CD14-positive monocyte (primary cell): ENCODE results near the gene KYAT1. TPM values are rescaled to one million over a fixed set of nuclear protein-coding genes. Genes with fewer than 3 reads are reported as not detected.
"Not testable (repeated sequence)": the region's sequence is repeated elsewhere in the genome, so short reads cannot be mapped to it uniquely, and the experiment has no call there.

Source experiments
- DNase-seq, 3 donors: peaks; one replicate each; pipeline ENCODE4 v3.0.0-alpha.2; 2011 to 2022
- H2AFZ ChIP-seq: 2 replicates; pipeline ENCODE4 v1.6.0; 2012; ENCODE audit warnings: mild to moderate bottlenecking, low read depth, low read length, inconsistent platforms; ENCODE audit not compliant: insufficient read depth, poor library complexity, severe bottlenecking
- H3K27ac ChIP-seq, 2 donors: 1 replicate in 1 of 2; 2 replicates in 1 of 2; pipeline ENCODE4 v1.5.1; 2012 to 2013; ENCODE audit warnings: low read length in 2 of 2, control low read depth in 1 of 2, inconsistent platforms in 1 of 2, low read depth in 1 of 2, mild to moderate bottlenecking in 1 of 2
- H3K27me3 ChIP-seq, 2 donors: one replicate each; pipeline versions ENCODE4 v1.6.0 to v1.6.1; 2011 to 2013; ENCODE audit warnings: low read length in 2 of 2; ENCODE audit not compliant: control insufficient read depth in 2 of 2, insufficient read depth in 2 of 2
- H3K36me3 ChIP-seq, 2 donors: replicated peaks in 1 of 2; 1 replicate in 1 of 2; 2 replicates in 1 of 2; pipeline versions ENCODE4 v1.5.1 to v1.6.1; 2012 to 2013; ENCODE audit warnings: low read length in 2 of 2, control low read depth in 1 of 2, inconsistent platforms in 1 of 2, mild to moderate bottlenecking in 1 of 2; ENCODE audit not compliant: insufficient read depth in 2 of 2, control insufficient read depth in 1 of 2
- H3K4me1 ChIP-seq, 2 donors: 1 replicate in 1 of 2; 2 replicates in 1 of 2; pipeline versions ENCODE4 v1.5.1 to v1.6.1; 2012 to 2013; ENCODE audit warnings: low read length in 2 of 2, control low read depth in 1 of 2, inconsistent platforms in 1 of 2, mild to moderate bottlenecking in 1 of 2, moderate library complexity in 1 of 2; ENCODE audit not compliant: insufficient read depth in 2 of 2, control insufficient read depth in 1 of 2
- H3K4me2 ChIP-seq: replicated peaks from 2 replicates; pipeline ENCODE3; 2012; ENCODE audit warnings: low read length, moderate library complexity, mild to moderate bottlenecking; ENCODE audit not compliant: poor library complexity, severe bottlenecking; ENCODE audit errors: extremely low read depth
- H3K4me3 ChIP-seq, 3 experiments: fragments of 200-600 bp in 1 of 3; sonication (generic) in 1 of 3; replicated peaks in 1 of 3; 1 replicate in 2 of 3; 2 replicates in 1 of 3; pipeline ENCODE4 v1.5.1; 2011 to 2013; ENCODE audit warnings: low read length in 3 of 3, mild to moderate bottlenecking in 3 of 3, control low read depth in 2 of 3, low read depth in 2 of 3, inconsistent platforms in 1 of 3, moderate library complexity in 1 of 3
- H3K79me2 ChIP-seq: 2 replicates; pipeline ENCODE4 v1.6.0; 2012; ENCODE audit warnings: mild to moderate bottlenecking, control low read depth, inconsistent platforms, low read length, moderate library complexity; ENCODE audit not compliant: insufficient read depth
- H3K9ac ChIP-seq: 2 replicates; pipeline ENCODE4 v1.6.0; 2017; ENCODE audit warnings: low read length, mild to moderate bottlenecking; ENCODE audit not compliant: insufficient read depth, poor library complexity, severe bottlenecking
- H3K9me3 ChIP-seq, 2 donors: replicated peaks in 1 of 2; 1 replicate in 1 of 2; 2 replicates in 1 of 2; pipeline versions ENCODE4 v1.5.1 to v1.6.1; 2012 to 2013; ENCODE audit warnings: low read length in 2 of 2, control low read depth in 1 of 2; ENCODE audit not compliant: control insufficient read depth in 1 of 2, insufficient read depth in 1 of 2
- H4K20me1 ChIP-seq: 2 replicates; pipeline ENCODE4 v1.6.0; 2012; ENCODE audit warnings: mild to moderate bottlenecking, low read length, control low read depth, moderate library complexity; ENCODE audit not compliant: insufficient read depth
- H3K27ac Mint-ChIP-seq, 7 donors: one replicate each; pipeline ENCODE4 v1.8.0; 2020; ENCODE audit warnings: mild to moderate bottlenecking in 7 of 7, mixed read lengths in 7 of 7, moderate library complexity in 6 of 7, inconsistent platforms in 2 of 7
- H3K27me3 Mint-ChIP-seq, 3 donors: one replicate each; pipeline ENCODE4 v1.8.0; 2021 to 2022; ENCODE audit warnings: low read depth in 3 of 3, mild to moderate bottlenecking in 3 of 3, mixed read lengths in 3 of 3, moderate library complexity in 3 of 3, inconsistent platforms in 1 of 3
- H3K36me3 Mint-ChIP-seq, 2 donors: one replicate each; pipeline ENCODE4 v1.8.0; 2020; ENCODE audit warnings: mixed read lengths in 2 of 2, inconsistent platforms in 1 of 2, mild to moderate bottlenecking in 1 of 2
- H3K4me1 Mint-ChIP-seq: one replicate; pipeline ENCODE4 v1.8.0; 2020; ENCODE audit warnings: mild to moderate bottlenecking, mixed read lengths
- H3K4me3 Mint-ChIP-seq, 2 donors: one replicate each; pipeline ENCODE4 v1.8.0; 2020; ENCODE audit warnings: mild to moderate bottlenecking in 2 of 2, mixed read lengths in 2 of 2, moderate library complexity in 1 of 2
- H3K9me3 Mint-ChIP-seq, 7 donors: one replicate each; pipeline ENCODE4 v1.8.0; 2020 to 2022; ENCODE audit warnings: mixed read lengths in 7 of 7, mild to moderate bottlenecking in 6 of 7, moderate library complexity in 6 of 7, inconsistent platforms in 2 of 7
- CTCF ChIP-seq: fragments of 200-600 bp; IDR thresholded peaks from one replicate; pipeline ENCODE4 v1.8.0; 2022; ENCODE audit warnings: antibody characterized with exemption, mild to moderate bottlenecking
- WGBS: methylation state at CpG from one replicate; pipeline ENCODE4 v1.1.5; 2013; ENCODE audit warnings: missing lambda C conversion rate; ENCODE audit not compliant: insufficient coverage; 5-methylcytosine and 5-hydroxymethylcytosine counted together
- intact Hi-C, 2 donors: fragments of 100-400 bp; cut with micrococcal nuclease; formaldehyde crosslinking; loops; one replicate each; pipeline versions ENCODE4 v1.15.0 to v1.15.1; 2023
- polyA plus RNA-seq, 3 donors: library from polyadenylated mRNA; depleted of rRNA in 1 of 3; unstranded in 2 of 3; stranded (reverse) in 1 of 3; fragments of 300-500 nt in 2 of 3; fragments of >200 nt in 1 of 3; fragmentation: Illumina TruSeq in 2 of 3; gene quantifications; 1 replicate in 2 of 3; 2 replicates in 1 of 3; pipeline ENCODE4 v1.2.3, GENCODE V29; 2012 to 2021

The KYAT1 gene
- polyA plus RNA-seq, 3 donors = 2.4 to 4.5 (median 3.6) TPM

GRCh38 chr9:128877852-128878251, 3.9 kb downstream of the KYAT1 start:
- no peaks in the 10 kb centered on the region for H3K27me3 Mint-ChIP-seq
- peaks cover 8% of the 10 kb centered on the region for H3K79me2 ChIP-seq
- no peak overlapping the region for H2AFZ ChIP-seq
- H3K36me3 Mint-ChIP-seq = peaks cover 0 to 2% of the 10 kb centered on the region in 2 donors
- H3K4me2 ChIP-seq = no peak overlapping the region
- H3K4me3 Mint-ChIP-seq = no peak overlapping the region
- intact Hi-C loops = no loop called here
- no peak overlapping the region for H3K9ac ChIP-seq
- peaks cover 0 to 3% (median 0%) of the 10 kb centered on the region in 7 donors for H3K9me3 Mint-ChIP-seq
- peaks cover 20 to 22% of the 10 kb centered on the region in 2 donors for H3K4me1 ChIP-seq
- H3K9me3 ChIP-seq = no peaks in the 10 kb centered on the region
- peaks cover 24% of the 10 kb centered on the region for H3K4me1 Mint-ChIP-seq
- DNase-seq = no peak
- peaks cover 4% of the 10 kb centered on the region for H4K20me1 ChIP-seq
- H3K27me3 ChIP-seq = no peaks in the 10 kb centered on the region
- no peaks in the 10 kb centered on the region for H3K36me3 ChIP-seq
- WGBS = 38% methylated on average over 2 of the region's 5 CpGs
- TF ChIP-seq CTCF = no peak
- no peak overlapping the region for H3K4me3 ChIP-seq
- no peak overlapping the region for H3K27ac Mint-ChIP-seq
- H3K27ac ChIP-seq = no peak overlapping the region

- H3K4me3 ChIP-seq, H3K9me3 Mint-ChIP-seq, H3K36me3 Mint-ChIP-seq, H3K4me2 ChIP-seq, H3K27me3 Mint-ChIP-seq, intact Hi-C loops, H3K79me2 ChIP-seq, H3K27me3 ChIP-seq, H3K27ac ChIP-seq, H2AFZ ChIP-seq, H3K9ac ChIP-seq, H4K20me1 ChIP-seq, H3K36me3 ChIP-seq, H3K4me3 Mint-ChIP-seq, DNase-seq, H3K9me3 ChIP-seq: not testable (repeated sequence)
- H3K4me1 ChIP-seq = peaks cover 9 to 11% of the 10 kb centered on the region in 2 donors
- Mint-ChIP-seq H3K4me1 (peaks cover 12% of the 10 kb centered on the region), H3K27ac (peak overlapping the region in 1 of 7 donors; percentile 24)
- WGBS = 100% methylated on average over 4 of the region's 7 CpGs
Observed at GRCh38 chr9:128870941-128871265, 10.8 kb downstream of the KYAT1 start.
